GM19193 (cell line): ENCODE data around the gene SBNO2.

Source experiments
- POLR2A ChIP-seq: IDR thresholded peaks from 4 replicates; pipeline ENCODE4 v1.6.1; 2011; ENCODE audit not compliant: insufficient read depth, insufficient read length; ENCODE audit errors: extremely low read depth

SBNO2 gene

GRCh38 chr19:1173845-1174809 is at the start of gene SBNO2:
TSS of gene SBNO2 (minus strand) at chr19:1174268. CDS start at chr19:1154276, 19,992 bp downstream.
- peak; percentile 95 for TF ChIP-seq POLR2A

GRCh38 chr19:1223018-1223855 is 49.2 kb upstream of the SBNO2 start:
- no peak for TF ChIP-seq POLR2A

- no peak for TF ChIP-seq POLR2A
Measured at GRCh38 chr19:1222394-1222793, 48.3 kb upstream of the SBNO2 start.

- no peak for TF ChIP-seq POLR2A
Measured at GRCh38 chr19:1221904-1222255, 47.8 kb upstream of the SBNO2 start.

- TF ChIP-seq POLR2A: no peak
Measured at GRCh38 chr19:1220976-1221903, 47.2 kb upstream of the SBNO2 start.

- no peak for TF ChIP-seq POLR2A
Measured at GRCh38 chr19:1220477-1220930, 46.4 kb upstream of the SBNO2 start.

GRCh38 chr19:1219786-1220476 is 45.9 kb upstream of the SBNO2 start:
- TF ChIP-seq POLR2A: no peak

- TF ChIP-seq POLR2A: no peak
Measured at GRCh38 chr19:1218751-1219567, 44.9 kb upstream of the SBNO2 start.

- no peak for TF ChIP-seq POLR2A
Measured at GRCh38 chr19:1217366-1217765, 43.3 kb upstream of the SBNO2 start.

GRCh38 chr19:1216756-1217155 is 42.7 kb upstream of the SBNO2 start:
- no peak for TF ChIP-seq POLR2A

GRCh38 chr19:1214862-1215731 is 41.0 kb upstream of the SBNO2 start:
- no peak for TF ChIP-seq POLR2A

GRCh38 chr19:1214299-1214861 is 40.3 kb upstream of the SBNO2 start:
- TF ChIP-seq POLR2A: no peak
